Right lobe of liver (tissue), 4 donors: ENCODE results near the gene CD99.

Experiments used
- POLR2A ChIP-seq: fragments of 450-650 bp; IDR thresholded peaks from one replicate; pipeline ENCODE4 v1.6.1; 2017; ENCODE audit warnings: antibody characterized with exemption, mild to moderate bottlenecking
- TF ChIP-seq, protein P1 (sequence below), 4 donors: fragments of 200-600 bp in 3 of 4; fragments of 450-650 bp in 1 of 4; IDR thresholded peaks; one replicate each; pipeline versions ENCODE4 v1.5.1 to v1.8.0; 2016 to 2022; ENCODE audit warnings: antibody characterized with exemption in 4 of 4, mild to moderate bottlenecking in 2 of 4
- donor health status: DM: no; HTN: no; CAD: no.
- donor health status: DM: no; HTN: no; CAD: no.
- donor health status: DM: no; HTN: yes; CAD: no.

GRCh38 chrX:2715066-2715600 is 24.0 kb downstream of the CD99 start:
- TF ChIP-seq, protein P1, sequence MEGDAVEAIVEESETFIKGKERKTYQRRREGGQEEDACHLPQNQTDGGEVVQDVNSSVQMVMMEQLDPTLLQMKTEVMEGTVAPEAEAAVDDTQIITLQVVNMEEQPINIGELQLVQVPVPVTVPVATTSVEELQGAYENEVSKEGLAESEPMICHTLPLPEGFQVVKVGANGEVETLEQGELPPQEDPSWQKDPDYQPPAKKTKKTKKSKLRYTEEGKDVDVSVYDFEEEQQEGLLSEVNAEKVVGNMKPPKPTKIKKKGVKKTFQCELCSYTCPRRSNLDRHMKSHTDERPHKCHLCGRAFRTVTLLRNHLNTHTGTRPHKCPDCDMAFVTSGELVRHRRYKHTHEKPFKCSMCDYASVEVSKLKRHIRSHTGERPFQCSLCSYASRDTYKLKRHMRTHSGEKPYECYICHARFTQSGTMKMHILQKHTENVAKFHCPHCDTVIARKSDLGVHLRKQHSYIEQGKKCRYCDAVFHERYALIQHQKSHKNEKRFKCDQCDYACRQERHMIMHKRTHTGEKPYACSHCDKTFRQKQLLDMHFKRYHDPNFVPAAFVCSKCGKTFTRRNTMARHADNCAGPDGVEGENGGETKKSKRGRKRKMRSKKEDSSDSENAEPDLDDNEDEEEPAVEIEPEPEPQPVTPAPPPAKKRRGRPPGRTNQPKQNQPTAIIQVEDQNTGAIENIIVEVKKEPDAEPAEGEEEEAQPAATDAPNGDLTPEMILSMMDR (IDR thresholded peaks at IDR 0.05), result no peak
- TF ChIP-seq POLR2A, result no peak
